ENCODE measurements around the gene MBNL1. TPM values are rescaled to one million over a fixed set of nuclear protein-coding genes. Genes with fewer than 3 reads are reported as not detected.

The MBNL1 gene
- total and polyA plus RNA-seq, 2 donors (not counting 3 experiments of a cell fraction or from before 2014, with no cell fraction given): 179 to 362 TPM

- H3K9me3 ChIP-seq (replicated peaks; ENCODE audit: control insufficient read depth, insufficient read depth, low read length): no peaks in the 10 kb centered on the region
- FAIRE-seq (peak; percentile 77), DNase-seq (ENCODE audit: low read depth, low spot score) (peak; percentile 56)
- H3K4me3 ChIP-seq (replicated peaks in 1 of 3; ENCODE audit: insufficient read depth in 1 of 3, low read depth in 1 of 3, low read length in 3 of 3): no peak overlapping the region
- H3K4me1 ChIP-seq (ENCODE audit: control insufficient read depth, extremely low read depth, insufficient read depth, low read length): peaks cover 28% of the 10 kb centered on the region
- no TSS peak for BruUV-seq (replicated peaks)
- H3K79me2 ChIP-seq (ENCODE audit: control insufficient read depth, insufficient read depth, low read length): peaks cover 97% of the 10 kb centered on the region
- H3K27ac ChIP-seq (ENCODE audit: insufficient read depth, low read depth, low read length): peak overlapping the region; percentile 6
- peak overlapping the region; percentile 71 for H3K4me2 ChIP-seq (ENCODE audit: insufficient read depth, low read length)
- H3K36me3 ChIP-seq (ENCODE audit: control insufficient read depth in 2 of 2, extremely low read depth in 1 of 2, insufficient read depth in 2 of 2, low read length in 2 of 2): peaks cover 10 to 17% of the 10 kb centered on the region in 2 experiments
- intact Hi-C loops (cut with micrococcal nuclease) (no loop called here), dilution Hi-C loops (cut with MboI; ENCODE audit: extremely low pct_ligation_motif_present, low sequenced_read_pairs) (no loop called here)
- ChIA-PET CTCF (interaction anchor here (1.0 kb wide), 1 partner anchor 410 kb away, joined by 3 read pairs; no protein-coding TSS in a partner anchor), POLR2A (interaction anchor here (1.1 kb wide), 1 partner anchor 168 kb away, joined by 4 read pairs; the partner anchor contains the start of gene MBNL1)
- no peak overlapping the region for H2AFZ ChIP-seq (ENCODE audit: low read depth, low read length)
- H3K27me3 ChIP-seq (ENCODE audit: control insufficient read depth in 2 of 2, insufficient read depth in 2 of 2, low read length in 2 of 2): no peaks in the 10 kb centered on the region
- TF ChIP-seq MAX (IDR thresholded peaks at IDR 0.05; ENCODE audit: insufficient read depth, insufficient read length) (no peak), JUN (IDR thresholded peaks at IDR 0.05; ENCODE audit: borderline replicate concordance, insufficient read depth, insufficient read length, low read depth) (no peak), MYC (IDR thresholded peaks at IDR 0.05; ENCODE audit: low read depth, low read length) (no peak), GATA2 (IDR thresholded peaks at IDR 0.05; ENCODE audit: insufficient read depth, insufficient read length, low read depth, low read length) (peak; percentile 74), EZH2 (IDR thresholded peaks at IDR 0.05; ENCODE audit: borderline replicate concordance, low read depth, low read length, severe bottlenecking) (no peak), CTCF (IDR thresholded peaks at IDR 0.05; ENCODE audit: extremely low read depth in 1 of 2, insufficient read depth in 1 of 2, low read depth in 1 of 2, low read length in 2 of 2) (no peak), POLR2AphosphoS5 (IDR thresholded peaks at IDR 0.05; ENCODE audit: insufficient read depth, low read depth, low read length) (no peak), POLR2A (IDR thresholded peaks at IDR 0.05; ENCODE audit: low read depth, low read length) (no peak), FOS (IDR thresholded peaks at IDR 0.05; ENCODE audit: borderline replicate concordance, insufficient read depth, low read length) (no peak)
- H3K9me1 ChIP-seq (replicated peaks; ENCODE audit: control insufficient read depth, extremely low read depth, insufficient read depth, low read length): no peaks in the 10 kb centered on the region
- peaks cover 14% of the 10 kb centered on the region for H4K20me1 ChIP-seq (replicated peaks; ENCODE audit: control insufficient read depth, extremely low read depth, insufficient read depth, low read length)
- no peak overlapping the region for H3K9ac ChIP-seq (replicated peaks; ENCODE audit: extremely low read depth, insufficient read depth, low read length)
Measured at GRCh38 chr3:152436707-152437590, 168.2 kb downstream of the MBNL1 start.
